Measurements from ENCODE around the gene APOA1.

The APOA1 gene

DNA sequence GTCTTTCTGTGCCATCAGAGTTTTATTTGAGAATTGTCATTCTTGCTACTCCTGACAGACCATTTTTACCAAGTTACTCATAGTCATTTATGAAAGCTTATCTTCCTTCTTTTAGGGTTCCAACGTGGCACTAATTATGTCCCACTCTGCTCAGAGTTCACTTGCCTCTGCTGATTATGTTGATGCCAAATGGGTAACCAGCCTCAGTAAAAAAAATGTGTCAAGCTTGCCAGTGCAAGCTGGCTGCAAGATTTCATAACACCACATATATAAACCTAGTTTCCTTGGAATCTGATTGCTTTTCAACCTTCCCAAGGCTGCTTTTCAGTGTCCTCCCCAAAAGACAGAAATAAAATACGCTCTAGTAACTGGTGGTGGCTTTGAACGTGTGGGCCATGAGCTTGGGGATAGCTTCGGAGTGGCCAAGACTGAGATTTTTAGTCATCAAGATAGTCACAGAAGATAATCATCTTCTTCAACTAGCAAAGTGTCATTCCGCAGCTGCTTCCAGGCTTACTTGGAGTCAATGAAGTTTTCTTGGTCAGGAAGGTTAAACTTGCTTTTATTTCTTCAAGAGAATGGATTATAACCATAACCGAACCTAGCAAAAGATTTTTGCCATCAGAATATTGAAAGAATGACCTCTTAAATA, 29.5 kb upstream of the APOA1 start:
- no peaks in the 10 kb centered on the region for H3K27me3 Mint-ChIP-seq
- peaks cover 10% of the 10 kb centered on the region for H3K4me1 Mint-ChIP-seq (ENCODE audit: low read depth)
- H3K4me3 Mint-ChIP-seq = no peak overlapping the region
- no peak overlapping the region for H3K27ac Mint-ChIP-seq
- peaks cover 97% of the 10 kb centered on the region for H3K36me3 Mint-ChIP-seq (ENCODE audit: low read depth)
- DNase-seq = no peak
- H3K9me3 Mint-ChIP-seq = no peaks in the 10 kb centered on the region

DNA sequence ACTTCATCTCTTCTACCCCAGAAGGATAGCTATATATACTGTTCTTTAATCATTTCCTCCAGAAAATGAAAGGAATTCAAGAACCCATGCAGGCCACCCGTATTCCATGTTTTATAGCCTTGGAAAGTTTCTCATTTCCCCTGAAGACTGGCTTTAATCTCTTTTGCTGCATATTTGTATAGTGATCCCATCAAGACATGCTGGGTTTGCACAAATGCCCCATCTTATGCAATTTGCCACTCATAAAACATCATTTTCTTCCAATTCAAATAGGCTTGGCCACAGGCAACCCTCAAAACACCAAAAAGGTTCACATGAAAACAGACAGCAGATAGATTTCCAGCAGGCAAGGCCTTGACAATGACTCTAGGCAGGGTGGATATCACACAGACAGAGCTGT, 28.3 kb upstream of the APOA1 start:
- Mint-ChIP-seq H3K4me1 (ENCODE audit: low read depth) (peaks cover 12% of the 10 kb centered on the region), H3K27me3 (no peaks in the 10 kb centered on the region), H3K36me3 (ENCODE audit: low read depth) (peaks cover 97% of the 10 kb centered on the region), H3K27ac (peak overlapping the region; percentile 18), H3K4me3 (no peak overlapping the region), H3K9me3 (no peaks in the 10 kb centered on the region)
- DNase-seq = no peak

DNA sequence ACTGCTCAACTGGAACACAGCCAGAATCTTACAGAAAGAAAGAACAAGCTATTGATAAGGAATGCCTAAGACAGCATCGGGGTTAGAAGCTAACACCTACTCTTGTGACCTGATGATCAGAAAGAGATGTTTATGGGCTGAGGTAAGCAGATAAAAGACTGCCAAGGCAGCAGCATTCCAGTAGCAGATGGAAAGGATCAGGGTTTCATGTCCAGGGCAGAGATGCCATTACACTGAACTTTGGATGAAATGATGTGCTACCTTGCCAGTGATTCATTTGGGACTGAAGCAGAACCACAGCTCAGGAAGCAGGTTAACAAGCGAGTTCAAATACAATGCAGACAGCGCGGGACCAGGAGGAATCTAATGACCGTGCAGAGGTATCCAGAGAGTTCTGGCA, 27.1 kb upstream of the APOA1 start:
- Mint-ChIP-seq H3K27ac (no peak overlapping the region), H3K4me1 (ENCODE audit: low read depth) (peaks cover 7% of the 10 kb centered on the region), H3K36me3 (ENCODE audit: low read depth) (peaks cover 91% of the 10 kb centered on the region), H3K9me3 (no peaks in the 10 kb centered on the region), H3K27me3 (no peaks in the 10 kb centered on the region), H3K4me3 (no peak overlapping the region)
- no peak for DNase-seq

DNA sequence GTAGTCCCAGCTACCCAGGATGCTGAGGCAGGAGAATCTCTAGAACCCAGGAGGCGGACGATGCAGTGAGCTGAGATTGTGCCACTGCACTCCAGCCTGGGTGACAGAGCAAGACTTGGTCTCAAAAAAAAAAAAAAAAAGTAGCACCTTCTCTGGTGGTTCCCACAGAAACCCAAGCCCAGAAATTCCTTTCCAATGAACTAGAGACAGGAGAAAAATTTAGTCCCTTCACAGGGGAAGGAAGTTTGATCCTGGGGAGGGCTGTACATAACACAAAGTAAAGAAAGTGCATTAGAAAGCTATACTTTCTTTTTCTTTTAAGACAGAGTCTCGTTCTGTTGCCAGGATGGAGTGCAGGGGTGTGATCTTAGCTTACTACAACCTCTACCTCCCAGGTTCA, 25.5 kb upstream of the APOA1 start:
- Mint-ChIP-seq H3K27me3 (no peaks in the 10 kb centered on the region), H3K4me1 (ENCODE audit: low read depth) (peaks cover 7% of the 10 kb centered on the region), H3K36me3 (ENCODE audit: low read depth) (peaks cover 92% of the 10 kb centered on the region), H3K4me3 (no peak overlapping the region), H3K9me3 (no peaks in the 10 kb centered on the region), H3K27ac (no peak overlapping the region)
- DNase-seq = no peak

DNA sequence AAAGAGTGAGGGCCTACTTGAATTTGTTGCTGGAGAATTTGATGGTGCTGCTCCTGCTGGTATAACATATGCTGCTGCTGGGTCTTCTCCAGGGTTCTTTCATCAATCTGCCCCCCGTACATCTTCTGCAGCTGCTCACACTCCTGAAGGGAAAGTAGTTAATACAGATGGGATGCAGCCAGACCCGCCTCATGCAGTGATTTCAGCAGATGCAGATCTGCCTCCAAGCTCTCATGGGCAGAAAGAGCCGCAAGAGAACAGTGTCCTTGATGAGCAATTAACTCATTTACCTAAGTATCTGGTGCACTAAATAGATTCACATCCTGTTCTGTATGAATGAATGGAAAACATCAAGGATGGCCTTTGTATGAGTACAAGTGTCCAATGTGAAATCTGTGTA, 24.8 kb upstream of the APOA1 start:
- H3K27me3 Mint-ChIP-seq = no peaks in the 10 kb centered on the region
- no peak for DNase-seq
- no peaks in the 10 kb centered on the region for H3K9me3 Mint-ChIP-seq
- H3K4me1 Mint-ChIP-seq (ENCODE audit: low read depth) = peaks cover 9% of the 10 kb centered on the region
- H3K36me3 Mint-ChIP-seq (ENCODE audit: low read depth) = peaks cover 92% of the 10 kb centered on the region
- H3K27ac Mint-ChIP-seq = no peak overlapping the region
- H3K4me3 Mint-ChIP-seq = no peak overlapping the region

DNA sequence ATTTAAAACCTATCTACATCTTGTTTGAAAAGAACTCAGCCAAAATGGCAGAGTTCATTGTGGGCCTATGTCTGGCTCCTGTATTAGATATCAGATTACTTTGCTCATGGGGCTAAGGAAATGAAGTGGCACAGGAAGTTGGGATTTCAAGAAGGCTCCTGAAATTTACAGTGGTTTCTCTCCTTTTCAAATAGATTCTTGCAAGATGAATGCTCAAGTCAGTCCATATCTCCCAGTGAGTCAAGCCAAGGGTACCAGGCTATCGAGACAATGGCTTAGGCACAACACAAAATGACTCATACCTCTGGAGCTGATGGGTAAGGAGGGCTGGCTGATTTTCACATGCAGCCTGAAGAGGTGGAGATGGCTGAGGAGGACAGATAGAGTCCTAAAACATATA, 24.1 kb upstream of the APOA1 start:
- H3K9me3 Mint-ChIP-seq = no peaks in the 10 kb centered on the region
- no peak overlapping the region for H3K4me3 Mint-ChIP-seq
- no peaks in the 10 kb centered on the region for H3K27me3 Mint-ChIP-seq
- H3K4me1 Mint-ChIP-seq (ENCODE audit: low read depth) = peaks cover 15% of the 10 kb centered on the region
- H3K36me3 Mint-ChIP-seq (ENCODE audit: low read depth) = peaks cover 92% of the 10 kb centered on the region
- H3K27ac Mint-ChIP-seq = peak overlapping the region; percentile 48
- DNase-seq = no peak

DNA sequence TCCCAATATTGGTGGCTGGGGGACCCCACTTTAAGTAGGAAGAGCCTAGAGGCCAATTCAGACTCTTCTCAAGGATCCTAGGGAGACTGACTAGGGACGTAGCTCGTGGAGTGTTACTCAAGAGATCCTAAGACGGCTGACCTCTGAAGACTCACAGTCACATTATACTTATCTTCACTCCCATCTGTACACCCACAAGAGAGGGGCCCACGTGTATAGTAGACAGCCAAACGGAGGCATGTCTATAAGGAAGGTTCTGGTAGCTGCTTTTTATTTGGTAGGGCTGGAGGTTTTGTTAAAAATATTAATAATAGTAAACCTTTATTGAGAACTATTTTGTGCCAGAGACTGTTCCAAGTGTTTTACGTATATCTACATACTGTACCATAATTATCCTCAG, 22.9 kb upstream of the APOA1 start:
- no peak for DNase-seq
- no peaks in the 10 kb centered on the region for H3K27me3 Mint-ChIP-seq
- H3K27ac Mint-ChIP-seq = no peak overlapping the region
- H3K4me1 Mint-ChIP-seq (ENCODE audit: low read depth) = peaks cover 26% of the 10 kb centered on the region
- H3K36me3 Mint-ChIP-seq (ENCODE audit: low read depth) = peaks cover 91% of the 10 kb centered on the region
- H3K9me3 Mint-ChIP-seq = no peaks in the 10 kb centered on the region
- no peak overlapping the region for H3K4me3 Mint-ChIP-seq

DNA sequence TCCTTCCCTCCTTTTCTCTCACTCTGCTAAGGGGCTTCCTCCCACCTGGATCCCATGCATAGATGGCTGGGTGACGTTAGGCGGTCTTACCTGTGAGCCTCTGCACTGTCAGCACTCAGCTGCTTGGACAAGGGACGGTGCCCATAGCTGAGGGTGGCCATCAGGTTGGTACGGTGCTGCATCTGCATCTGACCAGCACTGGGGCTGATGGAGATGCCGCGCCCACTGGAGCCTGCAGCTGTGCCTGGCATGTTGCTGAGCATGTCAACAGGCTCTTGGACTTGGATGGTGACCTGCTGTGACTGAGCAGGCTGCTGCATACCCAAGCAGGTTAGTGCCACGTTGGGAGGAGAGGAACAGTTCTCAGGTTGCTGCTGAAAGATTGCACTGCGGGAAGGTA, 21.8 kb upstream of the APOA1 start:
- DNase-seq = no peak
- Mint-ChIP-seq H3K4me3 (no peak overlapping the region), H3K9me3 (no peaks in the 10 kb centered on the region), H3K27me3 (no peaks in the 10 kb centered on the region), H3K4me1 (ENCODE audit: low read depth) (peaks cover 33% of the 10 kb centered on the region), H3K27ac (no peak overlapping the region), H3K36me3 (ENCODE audit: low read depth) (peaks cover 88% of the 10 kb centered on the region)

DNA sequence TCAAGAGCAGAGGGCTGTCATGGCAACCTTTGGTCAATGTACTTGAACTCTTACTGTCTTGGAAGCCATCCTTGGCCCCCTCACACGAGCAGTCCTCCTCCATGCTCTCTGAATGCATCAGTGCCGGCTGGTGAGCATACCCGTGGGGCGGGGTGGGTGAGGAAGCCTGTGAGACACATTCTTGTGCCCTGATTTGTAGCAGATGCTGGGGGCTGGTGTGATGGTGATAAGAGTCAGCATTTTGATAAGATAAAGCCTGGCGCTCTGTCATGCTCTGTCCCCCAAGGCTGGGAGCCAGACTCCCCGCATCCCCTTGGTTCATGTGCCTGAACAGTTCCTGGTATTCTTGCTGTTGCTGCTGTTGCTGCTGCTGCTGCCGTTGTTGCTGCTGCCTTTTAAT, 20.5 kb upstream of the APOA1 start:
- Mint-ChIP-seq H3K27me3 (no peaks in the 10 kb centered on the region), H3K36me3 (ENCODE audit: low read depth) (peaks cover 77% of the 10 kb centered on the region), H3K4me3 (no peak overlapping the region), H3K9me3 (no peaks in the 10 kb centered on the region), H3K4me1 (ENCODE audit: low read depth) (peaks cover 46% of the 10 kb centered on the region), H3K27ac (peak overlapping the region; percentile 59)
- no peak for DNase-seq

DNA sequence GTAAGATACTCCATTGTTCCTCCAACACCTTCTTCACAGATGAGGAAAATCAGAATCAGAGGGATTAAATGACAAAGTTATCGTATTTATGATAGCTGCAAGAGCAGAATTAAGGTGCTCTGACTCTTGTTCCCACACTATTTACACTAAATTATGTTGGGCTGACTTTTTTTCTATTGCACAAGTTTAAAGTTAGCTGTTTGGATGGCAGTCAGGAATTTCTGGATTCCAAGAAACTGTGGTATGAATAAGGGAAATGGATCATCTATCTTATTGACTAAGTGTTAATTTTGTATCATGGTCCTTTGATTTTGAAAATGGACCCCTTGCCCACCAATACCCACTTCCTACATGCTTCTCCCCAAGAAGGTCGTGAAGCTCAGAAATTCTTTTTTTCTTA, 19.9 kb upstream of the APOA1 start:
- Mint-ChIP-seq H3K4me1 (ENCODE audit: low read depth) (peaks cover 52% of the 10 kb centered on the region), H3K27me3 (no peaks in the 10 kb centered on the region), H3K27ac (peak overlapping the region; percentile 7), H3K4me3 (no peak overlapping the region), H3K36me3 (ENCODE audit: low read depth) (peaks cover 73% of the 10 kb centered on the region), H3K9me3 (no peaks in the 10 kb centered on the region)
- no peak for DNase-seq

DNA sequence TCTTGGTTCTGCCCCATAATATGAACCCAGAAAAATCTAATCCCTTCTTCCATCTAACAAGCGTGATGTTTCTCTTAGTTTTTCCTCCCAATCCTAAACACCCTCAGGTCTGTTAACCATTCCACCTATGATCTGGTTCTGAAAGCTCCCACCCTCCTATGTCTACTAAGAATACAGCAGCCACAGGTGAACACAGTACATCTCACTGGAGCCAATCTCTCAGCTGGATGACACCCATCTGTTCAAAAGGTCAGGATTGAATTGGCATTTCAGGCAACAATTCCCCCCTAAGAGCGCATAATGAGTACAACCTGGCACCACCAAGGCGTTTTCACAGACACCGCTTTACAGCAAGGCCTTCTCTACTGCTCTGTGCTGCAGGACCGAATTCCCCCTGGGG, 19.0 kb upstream of the APOA1 start:
- no peaks in the 10 kb centered on the region for H3K27me3 Mint-ChIP-seq
- peaks cover 56% of the 10 kb centered on the region for H3K4me1 Mint-ChIP-seq (ENCODE audit: low read depth)
- no peak overlapping the region for H3K4me3 Mint-ChIP-seq
- no peaks in the 10 kb centered on the region for H3K9me3 Mint-ChIP-seq
- H3K36me3 Mint-ChIP-seq (ENCODE audit: low read depth) = peaks cover 64% of the 10 kb centered on the region
- DNase-seq = no peak
- peak overlapping the region; percentile 23 for H3K27ac Mint-ChIP-seq

DNA sequence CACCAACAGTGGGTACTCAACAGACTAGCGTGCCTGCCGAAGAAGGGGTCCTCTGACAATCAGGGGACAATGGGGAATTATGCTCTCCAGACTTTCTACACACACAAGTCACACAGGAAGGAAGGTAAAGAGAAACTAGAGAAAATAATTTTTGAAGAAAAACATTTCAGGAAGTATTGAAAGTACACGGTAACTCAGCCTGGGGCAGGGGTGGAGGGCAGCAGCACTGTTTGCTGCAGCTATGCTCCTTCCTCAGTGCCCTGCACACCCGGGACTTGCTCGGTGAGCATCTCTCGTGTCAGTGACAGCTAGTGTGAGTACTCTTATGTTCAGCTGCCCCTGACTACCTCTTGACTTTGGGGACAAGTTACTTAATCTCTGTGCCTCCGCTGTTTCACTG, 18.0 kb upstream of the APOA1 start:
- Mint-ChIP-seq H3K4me3 (no peak overlapping the region), H3K27ac (peak overlapping the region; percentile 63), H3K9me3 (no peaks in the 10 kb centered on the region), H3K4me1 (ENCODE audit: low read depth) (peaks cover 60% of the 10 kb centered on the region), H3K36me3 (ENCODE audit: low read depth) (peaks cover 60% of the 10 kb centered on the region), H3K27me3 (no peaks in the 10 kb centered on the region)
- DNase-seq = no peak

DNA sequence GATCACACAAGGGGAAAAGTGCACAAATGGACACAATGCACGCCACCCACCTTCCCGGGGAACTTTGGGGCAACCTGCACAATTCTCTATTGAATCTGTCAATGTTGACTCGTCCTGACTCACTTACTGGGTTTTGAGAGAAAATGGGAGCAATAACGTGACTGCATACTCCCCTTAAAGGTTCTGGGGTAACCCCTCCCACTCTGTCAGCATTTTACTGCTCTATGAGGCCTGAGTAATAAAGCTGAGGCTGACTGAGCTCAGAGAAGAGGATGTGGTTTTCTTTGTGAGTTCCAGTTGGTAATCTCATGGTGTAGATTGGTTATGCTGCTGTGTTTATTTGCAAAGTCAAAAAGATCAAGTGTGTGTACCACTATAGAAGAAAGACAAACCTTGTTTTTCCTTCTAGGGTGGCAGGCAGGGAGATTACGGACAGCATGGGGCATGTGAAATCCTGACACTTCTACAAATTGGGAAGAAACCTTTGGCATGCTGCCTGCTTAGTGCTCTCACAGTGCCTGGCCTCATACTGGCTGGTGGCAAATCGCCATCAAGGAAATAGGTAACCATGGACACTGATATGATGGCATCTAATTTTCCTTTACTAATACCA, 16.1 kb upstream of the APOA1 start:
- Mint-ChIP-seq H3K36me3 (ENCODE audit: low read depth) (peaks cover 62% of the 10 kb centered on the region), H3K27ac (peak overlapping the region; percentile 93), H3K4me1 (ENCODE audit: low read depth) (peaks cover 64% of the 10 kb centered on the region), H3K27me3 (no peaks in the 10 kb centered on the region), H3K9me3 (no peaks in the 10 kb centered on the region), H3K4me3 (peak overlapping the region; percentile 55)
- DNase-seq = peak; percentile 65

DNA sequence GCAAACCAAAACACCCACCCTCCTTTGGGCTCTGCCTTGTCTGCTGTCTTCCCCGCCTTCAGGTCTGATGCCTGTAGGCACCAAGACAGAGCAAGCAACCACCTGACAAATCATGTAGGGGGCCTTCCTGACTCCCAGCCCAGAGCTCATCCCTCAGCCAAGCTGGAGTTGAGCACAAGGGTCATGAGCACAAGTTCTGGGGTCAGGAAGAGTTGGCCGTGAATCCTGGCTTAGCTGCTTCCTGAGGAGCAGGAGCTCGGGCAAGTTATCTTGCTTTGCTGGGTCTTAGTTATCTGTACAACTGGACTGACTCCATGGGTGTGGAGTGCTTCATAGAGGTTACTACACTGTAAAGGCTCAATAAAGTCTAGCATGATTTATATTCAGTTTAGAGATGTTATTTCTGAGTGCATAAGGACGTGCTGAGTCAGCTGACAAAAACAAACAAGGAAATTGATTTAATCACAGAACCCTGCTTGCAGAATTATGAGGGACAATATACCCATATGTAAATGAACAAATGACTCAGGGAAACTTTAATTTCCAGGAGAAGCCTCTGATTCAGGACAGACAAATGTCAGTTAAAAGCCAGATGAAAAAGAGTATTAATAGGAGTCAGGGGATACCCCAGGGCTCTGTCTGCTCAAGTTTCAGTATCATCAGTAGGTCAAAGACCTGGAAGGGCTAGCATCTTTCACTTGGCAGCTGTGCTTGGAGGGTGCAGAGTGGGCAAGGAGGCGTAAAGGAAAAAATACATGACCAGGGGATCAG, 15.0 kb upstream of the APOA1 start:
- H3K4me1 Mint-ChIP-seq (ENCODE audit: low read depth) = peaks cover 64% of the 10 kb centered on the region
- H3K27me3 Mint-ChIP-seq = no peaks in the 10 kb centered on the region
- H3K27ac Mint-ChIP-seq = peak overlapping the region; percentile 93
- no peak for DNase-seq
- H3K9me3 Mint-ChIP-seq = no peaks in the 10 kb centered on the region
- peak overlapping the region; percentile 55 for H3K4me3 Mint-ChIP-seq
- peaks cover 60% of the 10 kb centered on the region for H3K36me3 Mint-ChIP-seq (ENCODE audit: low read depth)

DNA sequence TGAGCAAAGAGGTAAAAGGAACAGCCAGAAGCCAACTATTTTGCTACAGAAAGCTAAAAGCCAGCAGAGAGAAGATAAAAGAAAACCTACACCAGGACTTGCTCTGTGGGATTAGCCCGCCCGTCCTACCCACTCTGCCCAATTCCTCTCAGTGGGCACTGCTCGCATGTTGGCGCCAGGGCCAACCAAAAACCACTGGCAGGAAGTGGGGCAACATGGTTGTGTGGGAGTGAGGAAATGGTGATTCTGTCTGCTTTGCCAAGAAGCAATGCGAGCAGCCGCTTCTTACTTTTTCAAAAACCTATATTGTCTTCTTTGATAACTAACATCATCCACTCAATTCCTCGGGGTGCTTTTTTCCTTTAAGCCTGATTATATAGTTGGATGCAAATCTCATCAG, 14.2 kb upstream of the APOA1 start:
- Mint-ChIP-seq H3K27me3 (no peaks in the 10 kb centered on the region), H3K27ac (peak overlapping the region; percentile 93), H3K36me3 (ENCODE audit: low read depth) (peaks cover 60% of the 10 kb centered on the region), H3K4me1 (ENCODE audit: low read depth) (peaks cover 57% of the 10 kb centered on the region), H3K4me3 (peak overlapping the region; percentile 55), H3K9me3 (no peaks in the 10 kb centered on the region)
- DNase-seq = peak; percentile 66

Measured in activated T-cell treated with anti-CD3 and anti-CD28 coated beads, Interleukin-2, amount 50 U/mL, for 24 hours (primary cell).